HEK293 (cell line): Measurements from ENCODE around the gene MBD6.

Experiments used
- ZNF530 ChIP-seq: fragments of 450-650 bp; formaldehyde crosslinking; IDR thresholded peaks from 2 replicates; pipeline ENCODE4 v1.5.1; 2016; ENCODE audit warnings: low read depth, missing biosample characterization, missing genetic modification characterization
- TF ChIP-seq, protein P1 (sequence below): fragments of 450-650 bp; formaldehyde crosslinking; IDR thresholded peaks from 2 replicates; pipeline ENCODE4 v1.5.1; 2016; ENCODE audit warnings: missing biosample characterization, missing genetic modification characterization
- TF ChIP-seq, protein P2 (sequence below): fragments of 450-650 bp; formaldehyde crosslinking; IDR thresholded peaks from 2 replicates; pipeline ENCODE4 v1.5.1; 2016; ENCODE audit warnings: missing biosample characterization, missing genetic modification characterization

DNA sequence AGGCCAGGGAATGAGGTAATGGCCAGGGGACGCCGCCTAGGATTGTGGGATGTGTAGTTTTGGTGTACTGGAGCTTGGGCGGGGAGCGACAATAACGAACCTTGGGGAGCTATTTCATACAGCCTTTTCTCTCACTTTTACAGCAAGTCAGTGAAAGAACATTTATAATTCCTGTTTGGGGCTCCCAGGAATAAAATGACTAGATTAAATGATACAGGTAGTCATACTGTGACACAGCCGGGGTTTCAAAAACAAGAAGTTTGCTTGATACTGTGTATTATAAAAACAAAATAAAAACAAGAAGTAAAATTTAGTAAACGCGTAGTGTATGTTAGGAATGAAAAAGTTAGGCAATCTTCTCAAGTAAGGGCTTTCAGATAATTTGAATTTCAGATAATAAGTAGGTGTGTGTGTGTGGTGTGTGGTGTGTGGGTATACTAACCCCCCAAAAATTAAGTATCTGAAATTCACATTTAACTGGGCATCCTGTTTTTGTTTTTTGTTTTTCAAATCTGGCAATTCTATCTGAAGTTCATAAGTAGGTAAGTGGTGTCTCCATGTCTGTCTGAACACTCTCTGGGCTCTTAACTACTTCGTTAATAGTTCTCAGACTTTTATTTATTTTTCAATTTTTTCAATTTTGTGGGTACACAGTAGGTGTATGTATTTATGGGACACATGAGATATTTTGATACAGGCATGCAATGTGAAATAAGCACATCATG is 24.8 kb downstream of the MBD6 start:
- TF ChIP-seq, protein P1, sequence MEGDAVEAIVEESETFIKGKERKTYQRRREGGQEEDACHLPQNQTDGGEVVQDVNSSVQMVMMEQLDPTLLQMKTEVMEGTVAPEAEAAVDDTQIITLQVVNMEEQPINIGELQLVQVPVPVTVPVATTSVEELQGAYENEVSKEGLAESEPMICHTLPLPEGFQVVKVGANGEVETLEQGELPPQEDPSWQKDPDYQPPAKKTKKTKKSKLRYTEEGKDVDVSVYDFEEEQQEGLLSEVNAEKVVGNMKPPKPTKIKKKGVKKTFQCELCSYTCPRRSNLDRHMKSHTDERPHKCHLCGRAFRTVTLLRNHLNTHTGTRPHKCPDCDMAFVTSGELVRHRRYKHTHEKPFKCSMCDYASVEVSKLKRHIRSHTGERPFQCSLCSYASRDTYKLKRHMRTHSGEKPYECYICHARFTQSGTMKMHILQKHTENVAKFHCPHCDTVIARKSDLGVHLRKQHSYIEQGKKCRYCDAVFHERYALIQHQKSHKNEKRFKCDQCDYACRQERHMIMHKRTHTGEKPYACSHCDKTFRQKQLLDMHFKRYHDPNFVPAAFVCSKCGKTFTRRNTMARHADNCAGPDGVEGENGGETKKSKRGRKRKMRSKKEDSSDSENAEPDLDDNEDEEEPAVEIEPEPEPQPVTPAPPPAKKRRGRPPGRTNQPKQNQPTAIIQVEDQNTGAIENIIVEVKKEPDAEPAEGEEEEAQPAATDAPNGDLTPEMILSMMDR (tag by site-specific recombination): no peak
- TF ChIP-seq, protein P2, sequence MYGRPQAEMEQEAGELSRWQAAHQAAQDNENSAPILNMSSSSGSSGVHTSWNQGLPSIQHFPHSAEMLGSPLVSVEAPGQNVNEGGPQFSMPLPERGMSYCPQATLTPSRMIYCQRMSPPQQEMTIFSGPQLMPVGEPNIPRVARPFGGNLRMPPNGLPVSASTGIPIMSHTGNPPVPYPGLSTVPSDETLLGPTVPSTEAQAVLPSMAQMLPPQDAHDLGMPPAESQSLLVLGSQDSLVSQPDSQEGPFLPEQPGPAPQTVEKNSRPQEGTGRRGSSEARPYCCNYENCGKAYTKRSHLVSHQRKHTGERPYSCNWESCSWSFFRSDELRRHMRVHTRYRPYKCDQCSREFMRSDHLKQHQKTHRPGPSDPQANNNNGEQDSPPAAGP (tag by site-specific recombination): no peak
- no peak for TF ChIP-seq ZNF530 (tag by site-specific recombination)
